HG03558 (cell line): ENCODE data around the gene TRIM77.
"Not testable (repeated sequence)": the region's sequence is repeated elsewhere in the genome, so short reads cannot be mapped to it uniquely, and the experiment has no call there.

ENCODE experiments used
- ATAC-seq: cut with Tn5 transposase; IDR thresholded peaks from one replicate; pipeline ENCODE4 v1.9.1; 2021; ENCODE audit warnings: moderate number of reproducible peaks; ENCODE audit not compliant: unreplicated experiment; ENCODE audit errors: extremely low read depth

Gene TRIM77, protein sequence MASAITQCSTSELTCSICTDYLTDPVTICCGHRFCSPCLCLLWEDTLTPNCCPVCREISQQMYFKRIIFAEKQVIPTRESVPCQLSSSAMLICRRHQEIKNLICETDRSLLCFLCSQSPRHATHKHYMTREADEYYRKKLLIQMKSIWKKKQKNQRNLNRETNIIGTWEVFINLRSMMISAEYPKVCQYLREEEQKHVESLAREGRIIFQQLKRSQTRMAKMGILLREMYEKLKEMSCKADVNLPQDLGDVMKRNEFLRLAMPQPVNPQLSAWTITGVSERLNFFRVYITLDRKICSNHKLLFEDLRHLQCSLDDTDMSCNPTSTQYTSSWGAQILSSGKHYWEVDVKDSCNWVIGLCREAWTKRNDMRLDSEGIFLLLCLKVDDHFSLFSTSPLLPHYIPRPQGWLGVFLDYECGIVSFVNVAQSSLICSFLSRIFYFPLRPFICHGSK

DNA sequence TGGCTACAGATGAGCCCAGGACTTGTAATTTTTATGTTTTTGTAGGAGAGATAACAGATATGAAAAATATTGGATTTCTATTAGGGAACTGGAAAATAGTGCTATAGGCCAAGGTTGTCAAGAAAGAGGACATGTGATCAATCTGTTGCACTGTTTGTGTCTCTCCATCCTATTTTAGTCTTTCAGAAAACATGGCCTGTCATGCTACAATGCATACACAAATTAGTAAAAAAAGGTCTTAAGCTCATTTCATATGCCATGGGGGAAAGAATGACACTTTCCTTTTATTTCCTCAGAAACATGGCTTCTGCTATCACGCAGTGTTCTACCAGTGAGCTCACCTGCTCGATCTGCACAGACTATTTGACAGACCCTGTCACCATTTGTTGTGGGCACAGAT lies at the start of gene TRIM77:
Gene TRIM77 (plus strand): TSS at position 301 of the 400 bp plus-strand sequence. CDS start 0 bp downstream, at position 301.
- not testable (repeated sequence) for ATAC-seq

DNA sequence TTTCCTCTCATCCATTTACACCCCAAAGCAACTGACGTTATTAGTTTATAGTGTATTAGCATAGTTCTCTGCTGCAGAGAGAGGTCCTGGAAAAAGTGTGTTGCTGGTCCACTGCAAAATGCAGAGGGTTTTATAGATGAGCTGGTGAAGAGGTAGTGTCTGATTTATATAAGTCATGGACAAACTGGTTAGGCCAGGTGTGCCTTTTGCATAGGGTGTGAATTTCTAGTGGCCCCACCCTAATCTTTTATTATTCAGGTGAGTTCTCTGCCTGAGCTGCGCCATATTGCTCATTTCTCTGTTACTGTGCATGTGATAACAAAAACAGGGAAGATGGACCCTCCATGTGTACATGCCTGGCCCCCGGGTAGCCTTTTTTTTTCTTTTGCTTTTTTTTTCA lies 43.1 kb upstream of the TRIM77 start:
- ATAC-seq: no peak

DNA sequence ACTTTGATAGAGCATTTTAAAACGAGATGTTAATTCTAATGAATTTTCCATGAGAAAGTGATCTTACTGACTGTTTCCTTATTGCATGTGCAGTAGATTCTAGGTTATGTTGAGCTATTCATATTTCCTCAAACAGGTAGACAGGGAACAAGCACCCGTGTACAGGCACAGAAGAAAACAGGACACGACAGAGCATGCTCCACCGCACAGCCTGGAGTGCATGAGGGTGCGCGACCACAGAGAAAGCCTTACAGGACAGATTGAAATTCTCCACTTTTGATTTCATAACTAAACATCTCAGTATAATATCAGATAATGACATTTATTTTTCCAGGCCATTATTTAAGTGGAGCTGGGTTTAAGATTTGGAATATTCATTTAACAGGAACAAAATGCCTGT lies 41.9 kb upstream of the TRIM77 start:
- ATAC-seq: not testable (repeated sequence)

DNA sequence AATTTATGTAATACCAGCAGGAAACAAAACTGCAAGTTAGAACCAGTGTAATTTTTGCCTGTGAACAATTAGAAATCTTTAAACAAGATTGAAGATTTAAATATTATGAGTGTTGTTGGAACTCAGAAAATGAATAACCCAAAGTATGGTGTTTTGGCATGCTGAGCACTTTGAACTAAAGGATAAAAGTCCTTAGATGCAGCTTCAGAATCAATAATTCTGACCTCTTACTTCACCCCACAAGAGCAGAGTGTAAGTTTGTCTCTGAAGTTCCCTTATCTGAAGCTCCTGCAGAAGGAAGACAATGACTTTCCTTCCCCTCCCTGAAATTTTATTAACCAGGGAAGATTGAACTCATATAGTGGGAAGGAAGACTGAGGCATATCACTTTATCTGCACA lies 40.5 kb upstream of the TRIM77 start:
- not testable (repeated sequence) for ATAC-seq

DNA sequence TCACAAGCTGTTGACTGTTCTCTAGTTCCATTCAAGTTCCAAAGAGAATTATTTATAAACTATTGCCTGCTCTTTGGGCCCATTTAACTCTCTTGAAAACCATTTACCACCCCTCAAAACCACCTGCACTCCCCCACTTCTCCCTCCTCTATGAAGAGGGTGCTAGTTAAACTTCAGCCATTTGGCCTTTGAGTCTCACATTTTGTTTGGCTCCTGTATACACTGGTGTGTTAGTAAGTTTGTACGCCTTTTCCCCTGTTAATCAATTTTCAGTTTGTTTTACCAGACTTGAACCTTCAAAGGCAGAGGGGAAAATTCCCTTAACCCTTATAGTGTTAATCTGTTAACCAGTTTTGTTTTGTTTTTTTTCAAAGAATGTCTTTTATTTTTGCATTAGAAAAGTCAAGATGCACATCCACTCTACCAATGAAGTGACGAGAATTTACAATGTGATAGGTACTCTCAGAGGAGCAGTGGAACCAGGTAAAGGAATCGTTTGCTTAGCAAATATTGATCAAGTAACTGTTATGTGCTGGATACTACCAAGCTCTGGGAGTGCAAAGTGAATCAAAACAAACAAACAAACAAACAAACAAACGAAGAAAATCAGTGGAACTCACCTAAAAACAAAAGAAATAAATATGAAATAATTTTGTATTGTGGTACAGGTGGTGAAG lies 40.0 kb upstream of the TRIM77 start:
- ATAC-seq: not testable (repeated sequence)

DNA sequence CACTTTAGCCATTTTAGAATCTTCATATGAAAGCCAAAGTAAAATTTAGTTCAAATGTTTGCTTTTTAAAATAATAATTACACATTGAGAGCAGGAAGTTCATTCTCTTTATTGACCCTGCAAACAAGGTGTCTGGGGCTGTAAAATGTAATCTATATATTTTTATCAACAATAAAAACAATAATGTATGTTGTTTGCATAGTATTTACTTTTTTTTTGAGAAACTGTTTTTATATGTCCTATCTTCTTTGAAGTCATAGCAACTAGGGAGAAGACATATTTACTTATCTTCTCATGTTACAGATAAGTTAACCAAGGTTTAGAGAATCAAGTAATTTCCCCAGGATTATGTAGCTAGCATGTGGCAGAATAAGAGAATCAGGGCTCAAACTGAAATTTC lies 37.6 kb upstream of the TRIM77 start:
- not testable (repeated sequence) for ATAC-seq

DNA sequence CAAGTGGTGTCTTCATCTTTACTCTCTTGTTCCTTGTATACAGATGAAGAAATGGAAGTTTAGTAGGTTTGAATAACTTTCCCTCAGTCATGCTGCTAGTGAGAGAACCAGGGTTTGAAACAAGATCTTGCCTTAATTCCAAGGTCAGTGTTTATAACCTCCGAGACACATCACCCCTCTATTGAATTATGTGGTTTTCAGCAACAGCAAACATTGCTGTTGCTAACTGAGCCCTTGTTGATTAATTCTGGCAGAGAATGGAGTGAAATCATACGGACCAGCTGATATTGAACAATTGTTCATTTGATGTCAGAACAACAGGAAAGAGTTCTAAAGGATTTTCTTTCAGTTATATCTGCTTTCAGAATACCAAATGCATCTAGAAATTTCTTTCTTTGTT lies 36.7 kb upstream of the TRIM77 start:
- ATAC-seq: not testable (repeated sequence)

DNA sequence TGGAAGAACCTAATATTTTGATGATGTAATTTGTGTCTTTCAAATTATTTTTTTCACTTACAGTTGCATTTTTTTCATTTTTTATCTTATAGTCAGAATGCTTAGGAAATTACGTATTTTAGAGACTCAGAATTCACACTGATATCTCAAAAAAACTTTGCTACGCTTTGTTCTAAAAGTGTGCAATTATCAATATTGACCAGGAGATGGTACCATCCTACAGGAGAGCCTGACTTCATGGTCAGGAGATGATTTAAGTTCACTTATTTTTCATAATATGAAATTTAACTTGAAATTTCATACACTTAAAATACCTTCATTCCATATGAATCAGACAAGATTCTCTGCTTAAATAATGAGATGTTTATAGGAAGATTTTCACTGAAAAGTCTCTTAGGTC lies 34.7 kb upstream of the TRIM77 start:
- not testable (repeated sequence) for ATAC-seq

DNA sequence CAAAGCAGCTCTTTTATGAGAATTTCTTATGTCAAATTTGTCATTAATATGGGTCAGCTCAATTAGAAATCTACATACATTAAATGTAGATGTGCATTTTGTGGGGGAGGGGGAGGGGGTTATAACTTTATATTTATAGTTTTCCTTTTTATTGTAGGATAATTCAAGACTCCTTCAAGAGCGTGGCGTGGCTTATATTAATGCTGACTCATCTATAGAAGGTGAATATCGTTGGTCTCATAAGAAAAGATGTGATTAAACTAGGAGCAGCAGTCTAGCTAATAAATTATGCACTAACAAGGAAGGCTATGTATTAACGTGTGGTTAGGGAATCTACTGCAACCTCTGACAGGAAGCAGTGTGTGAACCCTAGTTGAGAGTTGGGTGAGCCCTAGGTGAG lies 34.2 kb upstream of the TRIM77 start:
- ATAC-seq: not testable (repeated sequence)

DNA sequence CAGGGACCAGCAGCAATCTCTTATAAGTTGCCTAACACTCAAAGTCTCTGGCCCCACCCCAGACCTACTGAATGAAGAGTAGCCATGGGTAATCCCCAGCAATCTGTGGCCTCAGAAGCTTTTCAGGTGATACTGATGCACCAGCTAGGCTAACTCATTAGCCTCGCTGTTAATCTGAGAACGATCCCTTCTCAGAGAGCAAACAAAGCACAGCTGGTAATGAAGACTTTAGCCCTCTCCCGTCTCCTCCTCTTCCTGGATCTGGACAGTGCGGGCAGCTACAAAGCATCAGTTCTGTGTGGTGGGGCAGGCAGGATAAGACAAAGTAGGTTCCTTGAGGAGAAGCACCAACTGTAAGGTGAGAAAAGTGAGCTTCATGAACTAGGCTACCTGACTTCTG lies 3.0 kb upstream of the TRIM77 start:
- ATAC-seq: not testable (repeated sequence)

DNA sequence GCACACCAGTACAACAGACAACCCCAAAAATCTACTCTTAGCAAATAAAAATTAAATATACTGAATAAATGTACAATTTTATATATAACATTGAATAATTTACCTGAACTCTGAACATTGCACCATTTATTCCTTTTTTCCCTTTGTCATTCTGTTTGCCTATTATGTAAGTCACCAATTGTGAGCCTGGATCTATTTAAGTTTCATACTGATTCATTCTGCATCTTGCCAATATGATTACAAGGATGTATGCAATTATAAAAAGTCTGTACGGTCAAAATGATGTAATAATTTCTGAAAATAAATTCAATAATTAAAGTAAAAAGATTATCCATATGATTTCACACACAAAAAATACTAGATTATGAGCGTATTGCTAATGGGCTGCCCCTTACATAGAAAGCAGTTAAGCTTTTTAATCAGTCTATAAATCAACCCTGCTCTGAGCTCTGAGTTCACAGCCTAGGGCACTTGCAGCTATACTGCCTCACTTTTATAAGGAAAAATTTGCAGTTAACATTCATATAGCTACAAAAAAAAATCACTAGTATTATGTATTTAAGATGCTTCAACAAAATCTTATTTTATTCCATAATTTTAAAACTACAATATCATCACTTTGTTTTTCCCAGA lies 14.9 kb downstream of the TRIM77 start:
- ATAC-seq: not testable (repeated sequence)

DNA sequence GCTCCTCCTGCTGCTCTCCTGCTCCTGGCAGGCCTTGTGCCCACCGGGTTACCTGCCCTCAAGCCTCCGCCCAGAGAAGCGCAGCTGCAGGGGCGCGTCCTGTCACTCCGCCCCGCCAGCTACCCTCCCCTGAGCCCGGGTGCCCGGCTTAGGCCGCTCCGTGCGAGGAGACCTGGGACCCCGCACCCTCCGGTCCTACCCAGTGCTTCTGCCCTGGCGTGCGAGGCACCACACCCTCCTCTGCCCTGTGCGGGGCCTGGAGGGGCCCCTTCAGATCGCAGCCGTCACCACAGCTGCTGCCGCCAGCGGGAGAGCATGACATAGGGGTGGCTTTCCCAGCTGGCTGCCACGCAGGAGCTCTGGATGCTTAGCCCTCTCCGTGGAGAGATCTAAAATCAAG lies 20.1 kb downstream of the TRIM77 start:
- not testable (repeated sequence) for ATAC-seq

DNA sequence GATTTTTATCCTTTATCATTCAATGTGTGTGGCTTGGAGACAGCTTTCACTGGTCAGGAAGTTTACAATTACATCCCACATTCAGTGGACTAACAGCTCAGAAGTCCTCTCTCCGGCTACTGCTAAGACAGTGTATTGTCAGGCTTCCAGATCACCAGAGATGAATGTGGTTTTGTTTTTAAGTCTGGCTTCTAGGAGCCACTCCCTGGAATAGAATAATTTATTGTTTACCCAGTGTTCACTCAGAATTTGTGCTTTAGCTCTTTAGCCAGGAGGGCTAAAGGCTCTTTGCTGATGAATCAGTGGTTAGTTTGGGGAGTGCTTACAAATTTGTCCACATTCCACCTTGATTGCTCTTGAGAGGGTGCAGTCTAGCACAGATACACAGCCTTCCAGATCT lies 26.5 kb downstream of the TRIM77 start:
- ATAC-seq: no peak

DNA sequence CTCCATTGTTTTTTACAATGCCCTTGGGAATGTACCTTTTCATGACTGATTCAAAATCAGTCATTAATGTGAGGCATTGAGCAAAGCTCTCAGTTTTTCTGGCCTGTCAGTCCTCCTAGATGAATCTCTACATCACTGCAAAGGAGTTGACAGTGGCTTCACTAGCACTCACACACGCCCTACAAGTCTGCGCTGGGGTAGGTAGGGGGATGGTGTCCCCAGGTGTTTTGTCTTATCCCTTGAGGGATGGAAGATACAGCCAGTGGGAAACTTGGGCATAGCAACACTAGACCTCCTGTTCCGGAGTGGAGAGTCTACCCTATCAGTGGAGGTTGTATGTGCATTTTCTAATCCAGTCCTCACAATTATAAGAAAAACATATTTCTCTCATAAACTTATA lies 27.0 kb downstream of the TRIM77 start:
- ATAC-seq: no peak

DNA sequence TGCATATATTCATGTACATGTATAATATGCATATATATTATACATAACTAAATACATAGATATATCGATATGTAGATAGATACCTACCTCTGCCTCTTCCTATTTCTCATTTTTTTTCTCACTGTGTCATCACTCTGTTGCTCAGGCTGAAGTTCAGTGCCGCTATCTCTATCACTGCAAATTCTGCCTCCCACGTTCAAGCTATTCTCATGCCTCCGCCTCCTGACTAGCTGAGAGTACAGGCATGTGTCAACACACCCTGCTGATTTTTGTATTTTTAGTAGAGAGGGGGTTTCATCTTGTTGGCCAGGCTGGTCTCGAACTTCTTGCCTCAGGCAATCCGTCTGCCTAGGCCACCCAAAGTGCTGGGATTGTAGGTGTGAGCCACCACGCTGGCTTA lies 31.3 kb downstream of the TRIM77 start:
- ATAC-seq: not testable (repeated sequence)

DNA sequence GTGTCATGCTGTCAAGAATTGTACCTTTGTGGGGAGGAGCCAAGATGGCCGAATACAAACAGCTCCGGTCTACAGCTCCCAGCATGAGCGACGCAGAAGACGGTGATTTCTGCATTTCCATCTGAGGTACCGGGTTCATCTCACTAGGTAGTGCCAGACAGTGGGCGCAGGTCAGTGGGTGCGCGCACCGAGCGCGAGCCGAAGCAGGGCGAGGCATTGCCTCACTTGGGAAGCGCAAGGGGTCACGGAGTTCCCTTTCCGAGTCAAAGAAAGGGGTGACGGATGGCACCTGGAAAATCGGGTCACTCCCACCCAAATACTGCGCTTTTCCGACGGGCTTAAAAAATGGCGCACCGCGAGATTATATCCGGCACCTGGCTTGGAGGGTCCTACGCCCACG lies 34.1 kb downstream of the TRIM77 start:
- not testable (repeated sequence) for ATAC-seq

DNA sequence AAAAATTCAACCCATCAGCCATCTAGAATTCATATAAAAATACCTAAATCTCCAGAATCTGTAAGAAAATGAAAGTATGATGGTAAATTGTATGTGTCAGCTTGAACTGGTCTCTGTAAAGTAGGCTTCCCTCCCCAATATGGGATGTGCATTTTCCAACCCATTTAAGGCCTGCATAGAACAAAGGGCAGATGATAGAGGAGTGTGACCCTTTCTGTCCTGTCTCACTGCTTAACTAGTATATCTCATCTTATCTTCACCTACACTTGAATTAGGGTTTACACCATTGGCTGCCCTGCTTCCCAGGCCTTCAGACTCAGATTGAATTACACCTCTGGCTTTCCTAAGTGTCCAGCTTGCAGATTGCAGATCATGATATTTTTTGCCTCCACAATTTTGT lies 40.7 kb downstream of the TRIM77 start:
- not testable (repeated sequence) for ATAC-seq
